Activated CD4-positive, alpha-beta T cell treated with anti-CD3 and anti-CD28 coated beads, Interleukin-2, Interleukin-4, amounts not matched to agents 100 ng/mL and 50 ng/mL, durations not matched to agents 16 hours and 8 hours (primary cell): ENCODE data around the gene FAM131A.

Source experiments
- DNase-seq: peaks from one replicate; pipeline ENCODE4 v3.0.0-alpha.2; 2020; ENCODE audit warnings: low spot score

The FAM131A gene

DNA sequence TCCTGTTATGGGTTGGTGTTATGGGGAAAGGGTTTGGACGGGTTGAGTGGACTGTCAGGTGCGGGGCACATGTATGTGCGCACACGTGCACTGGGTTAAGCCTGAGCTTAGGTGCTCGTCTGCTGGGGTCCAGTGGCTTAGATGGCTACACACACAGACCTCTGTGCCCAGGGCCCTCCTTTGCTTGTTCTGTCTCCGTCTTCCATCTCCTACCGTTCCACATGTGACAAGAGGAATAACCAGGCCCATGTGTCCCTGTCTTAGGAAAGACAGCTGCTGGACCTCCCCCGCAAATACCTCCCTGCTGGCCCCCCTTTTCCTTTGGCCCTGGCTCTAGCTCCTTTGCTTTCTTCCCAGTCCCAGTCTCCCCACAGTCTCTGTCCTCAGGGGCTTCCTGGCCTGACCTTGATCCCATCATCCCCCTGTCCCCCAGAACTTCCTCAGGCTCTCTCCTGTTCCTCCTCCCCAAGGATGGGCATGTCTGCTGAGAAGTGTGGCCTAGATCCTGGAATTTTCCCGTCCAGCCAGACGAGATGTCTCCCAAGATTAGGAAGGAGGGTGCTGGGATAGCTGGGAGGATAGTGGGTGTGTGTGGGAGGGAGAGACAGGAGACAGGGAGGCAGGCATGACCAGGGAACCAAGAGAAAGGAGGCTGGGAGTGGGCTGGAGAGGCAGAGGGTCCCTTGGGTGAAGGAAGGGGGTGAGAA, 41.4 kb downstream of the FAM131A start:
- no peak for DNase-seq

DNA sequence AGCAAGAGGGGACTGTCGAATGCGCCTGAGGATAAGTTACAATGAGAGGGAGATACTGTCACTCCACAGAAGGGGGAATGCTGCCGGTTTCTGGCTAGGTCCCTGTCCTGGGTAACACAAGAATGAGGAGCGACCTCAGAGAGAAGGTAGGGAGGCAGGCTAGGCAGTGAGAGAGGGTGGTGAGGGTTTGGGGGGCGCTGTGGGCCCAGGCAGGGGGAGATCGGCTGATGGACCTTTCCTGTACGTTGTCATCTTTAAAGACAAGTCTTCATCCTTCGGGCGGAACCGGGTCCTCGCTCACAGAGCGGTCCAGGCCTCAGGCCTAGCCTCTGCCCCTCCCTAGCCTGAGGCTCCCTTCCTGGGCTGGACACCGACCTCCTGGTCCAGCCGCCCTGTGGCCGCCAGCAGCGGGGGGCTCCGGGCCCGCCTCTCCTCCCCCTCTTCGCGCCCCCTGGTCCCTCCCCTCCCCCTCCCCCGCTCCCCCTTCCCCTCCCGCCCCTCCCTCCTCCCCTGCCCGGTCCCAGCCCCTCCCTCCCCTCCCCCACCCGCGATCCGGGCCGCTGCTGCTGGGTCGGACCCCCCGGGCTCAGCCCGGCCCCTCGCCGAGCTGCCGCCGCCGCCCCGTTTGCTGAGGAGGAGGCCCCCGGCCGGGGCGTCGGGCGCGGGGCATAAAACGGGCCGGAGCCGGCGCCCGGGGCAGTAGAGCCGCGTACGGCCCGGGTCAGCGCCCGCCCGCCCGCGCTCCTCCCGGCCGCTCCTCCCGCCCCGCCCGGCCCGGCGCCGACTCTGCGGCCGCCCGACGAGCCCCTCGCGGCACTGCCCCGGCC, 42.2 kb downstream of the FAM131A start, which contains the start of gene CHRD:
Gene CHRD (plus strand): TSS at position 697 of the 827 bp plus-strand sequence. CDS start 265 bp downstream, outside the sequence.
- no peak for DNase-seq

DNA sequence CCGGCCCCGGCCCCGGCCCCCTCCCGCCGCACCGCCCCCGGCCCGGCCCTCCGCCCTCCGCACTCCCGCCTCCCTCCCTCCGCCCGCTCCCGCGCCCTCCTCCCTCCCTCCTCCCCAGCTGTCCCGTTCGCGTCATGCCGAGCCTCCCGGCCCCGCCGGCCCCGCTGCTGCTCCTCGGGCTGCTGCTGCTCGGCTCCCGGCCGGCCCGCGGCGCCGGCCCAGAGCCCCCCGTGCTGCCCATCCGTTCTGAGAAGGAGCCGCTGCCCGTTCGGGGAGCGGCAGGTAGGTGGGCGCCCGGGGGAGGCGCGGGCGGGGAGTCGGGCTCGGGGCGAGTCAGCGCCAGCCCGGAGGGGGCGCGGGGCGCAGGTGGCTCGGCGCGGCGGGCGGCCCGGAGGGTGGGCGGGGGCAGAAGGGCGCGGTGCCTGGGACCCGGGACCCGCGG, 42.8 kb downstream of the FAM131A start:
- DNase-seq, result no peak

DNA sequence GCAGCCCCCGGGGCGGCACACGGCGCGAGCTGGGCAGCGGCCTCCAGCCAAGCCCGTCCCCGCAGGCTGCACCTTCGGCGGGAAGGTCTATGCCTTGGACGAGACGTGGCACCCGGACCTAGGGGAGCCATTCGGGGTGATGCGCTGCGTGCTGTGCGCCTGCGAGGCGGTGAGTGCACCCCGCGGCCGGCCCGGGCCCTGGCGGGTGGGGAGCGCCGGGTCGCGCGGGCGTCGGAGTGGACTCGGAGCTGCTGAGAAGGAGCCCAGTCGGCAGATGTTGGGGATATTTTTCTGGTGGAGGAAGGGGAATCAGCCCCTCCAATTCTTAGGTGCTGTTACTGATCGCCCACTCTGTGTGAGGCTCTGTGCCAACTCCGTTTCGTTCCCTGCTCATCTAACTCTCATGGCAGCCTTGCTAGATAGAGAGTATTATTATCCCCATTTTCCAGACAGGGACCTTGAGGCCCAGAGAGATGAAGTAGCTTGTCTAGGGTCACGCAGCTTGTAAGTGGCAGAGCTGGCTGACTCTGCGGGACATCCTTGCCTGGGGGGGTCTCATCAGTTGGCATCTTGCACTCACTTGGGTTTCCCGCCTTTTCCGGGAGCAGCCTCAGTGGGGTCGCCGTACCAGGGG, 43.3 kb downstream of the FAM131A start:
- no peak for DNase-seq

DNA sequence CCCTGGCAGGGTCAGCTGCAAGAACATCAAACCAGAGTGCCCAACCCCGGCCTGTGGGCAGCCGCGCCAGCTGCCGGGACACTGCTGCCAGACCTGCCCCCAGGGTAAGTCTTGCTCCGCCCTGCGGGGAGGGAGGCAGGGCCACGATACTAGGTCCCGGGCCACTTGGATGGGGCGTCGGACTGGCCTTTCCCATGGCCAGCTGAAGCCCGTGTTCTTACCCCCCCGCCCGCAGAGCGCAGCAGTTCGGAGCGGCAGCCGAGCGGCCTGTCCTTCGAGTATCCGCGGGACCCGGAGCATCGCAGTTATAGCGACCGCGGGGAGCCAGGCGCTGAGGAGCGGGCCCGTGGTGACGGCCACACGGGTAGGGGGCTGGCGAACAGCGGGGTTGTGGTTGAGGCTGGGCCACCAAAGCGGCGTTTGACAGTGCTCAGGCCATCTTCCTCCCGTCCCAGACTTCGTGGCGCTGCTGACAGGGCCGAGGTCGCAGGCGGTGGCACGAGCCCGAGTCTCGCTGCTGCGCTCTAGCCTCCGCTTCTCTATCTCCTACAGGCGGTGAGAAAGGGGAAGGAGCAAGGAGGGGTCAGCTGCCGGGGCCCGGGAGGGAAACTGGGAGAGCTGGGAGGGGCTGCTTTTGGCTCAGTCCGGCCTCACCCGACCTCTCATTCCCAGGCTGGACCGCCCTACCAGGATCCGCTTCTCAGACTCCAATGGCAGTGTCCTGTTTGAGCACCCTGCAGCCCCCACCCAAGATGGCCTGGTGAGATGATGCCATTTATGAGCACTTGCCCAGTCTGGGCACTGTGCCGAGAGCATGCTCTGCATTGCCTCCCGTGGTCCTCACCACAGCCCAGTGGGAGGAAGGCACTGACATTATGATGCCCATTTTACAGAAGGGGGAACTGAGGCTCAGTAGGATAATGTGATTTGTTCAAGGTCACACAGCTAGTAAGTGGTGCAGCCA, 44.1 kb downstream of the FAM131A start:
- DNase-seq, result no peak

DNA sequence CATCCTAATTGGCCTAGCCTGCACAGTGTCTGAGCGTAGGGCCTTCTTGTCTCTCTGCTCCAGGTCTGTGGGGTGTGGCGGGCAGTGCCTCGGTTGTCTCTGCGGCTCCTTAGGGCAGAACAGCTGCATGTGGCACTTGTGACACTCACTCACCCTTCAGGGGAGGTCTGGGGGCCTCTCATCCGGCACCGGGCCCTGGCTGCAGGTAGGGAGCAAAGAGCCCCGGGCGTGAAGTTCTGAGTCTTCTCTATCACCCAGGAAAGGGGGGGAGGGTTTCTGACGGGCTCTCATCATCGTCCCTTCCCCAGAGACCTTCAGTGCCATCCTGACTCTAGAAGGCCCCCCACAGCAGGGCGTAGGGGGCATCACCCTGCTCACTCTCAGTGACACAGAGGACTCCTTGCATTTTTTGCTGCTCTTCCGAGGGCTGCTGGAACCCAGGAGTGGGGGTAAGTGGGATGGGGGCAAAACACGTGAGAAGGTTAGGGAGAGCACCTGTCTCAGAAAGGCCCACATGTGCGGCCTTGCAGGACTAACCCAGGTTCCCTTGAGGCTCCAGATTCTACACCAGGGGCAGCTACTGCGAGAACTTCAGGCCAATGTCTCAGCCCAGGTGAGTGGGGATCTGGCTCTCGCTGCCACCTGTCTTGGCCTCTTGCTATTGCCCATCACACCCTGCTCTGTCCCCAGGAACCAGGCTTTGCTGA, 45.1 kb downstream of the FAM131A start:
- no peak for DNase-seq

DNA sequence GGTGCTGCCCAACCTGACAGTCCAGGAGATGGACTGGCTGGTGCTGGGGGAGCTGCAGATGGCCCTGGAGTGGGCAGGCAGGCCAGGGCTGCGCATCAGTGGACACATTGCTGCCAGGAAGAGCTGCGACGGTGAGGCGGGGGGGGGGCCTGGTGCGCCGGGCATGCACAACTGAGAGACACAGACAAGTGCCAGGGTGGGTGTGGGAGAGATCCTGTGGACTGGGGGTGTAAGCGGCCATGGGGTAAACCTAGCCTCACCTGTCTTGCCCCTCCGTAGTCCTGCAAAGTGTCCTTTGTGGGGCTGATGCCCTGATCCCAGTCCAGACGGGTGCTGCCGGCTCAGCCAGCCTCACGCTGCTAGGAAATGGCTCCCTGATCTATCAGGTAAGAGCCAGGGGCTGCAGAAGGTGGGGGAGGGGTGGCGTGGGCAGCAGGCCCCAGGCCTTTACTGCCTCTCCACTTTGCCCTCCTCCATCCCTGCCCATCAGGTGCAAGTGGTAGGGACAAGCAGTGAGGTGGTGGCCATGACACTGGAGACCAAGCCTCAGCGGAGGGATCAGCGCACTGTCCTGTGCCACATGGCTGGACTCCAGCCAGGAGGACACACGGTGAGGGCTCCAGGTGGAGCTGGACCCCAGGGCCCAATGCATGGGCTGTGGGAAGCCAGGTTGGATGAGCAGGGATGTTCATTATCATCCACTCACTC, 45.8 kb downstream of the FAM131A start:
- DNase-seq, result no peak

DNA sequence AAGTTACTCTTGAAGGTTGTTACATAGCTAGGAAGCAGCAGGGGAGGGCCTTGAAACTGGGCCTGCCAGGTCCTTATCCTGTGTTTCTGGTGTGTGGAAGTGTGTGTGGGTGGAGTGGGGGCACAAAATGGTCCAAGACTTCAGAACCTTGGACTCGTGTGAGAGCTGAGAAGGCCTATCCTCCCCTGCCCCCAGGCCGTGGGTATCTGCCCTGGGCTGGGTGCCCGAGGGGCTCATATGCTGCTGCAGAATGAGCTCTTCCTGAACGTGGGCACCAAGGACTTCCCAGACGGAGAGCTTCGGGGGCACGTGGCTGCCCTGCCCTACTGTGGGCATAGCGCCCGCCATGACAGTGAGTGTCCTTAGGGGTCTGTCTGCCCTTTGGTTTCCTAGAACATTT, 46.9 kb downstream of the FAM131A start:
- no peak for DNase-seq

DNA sequence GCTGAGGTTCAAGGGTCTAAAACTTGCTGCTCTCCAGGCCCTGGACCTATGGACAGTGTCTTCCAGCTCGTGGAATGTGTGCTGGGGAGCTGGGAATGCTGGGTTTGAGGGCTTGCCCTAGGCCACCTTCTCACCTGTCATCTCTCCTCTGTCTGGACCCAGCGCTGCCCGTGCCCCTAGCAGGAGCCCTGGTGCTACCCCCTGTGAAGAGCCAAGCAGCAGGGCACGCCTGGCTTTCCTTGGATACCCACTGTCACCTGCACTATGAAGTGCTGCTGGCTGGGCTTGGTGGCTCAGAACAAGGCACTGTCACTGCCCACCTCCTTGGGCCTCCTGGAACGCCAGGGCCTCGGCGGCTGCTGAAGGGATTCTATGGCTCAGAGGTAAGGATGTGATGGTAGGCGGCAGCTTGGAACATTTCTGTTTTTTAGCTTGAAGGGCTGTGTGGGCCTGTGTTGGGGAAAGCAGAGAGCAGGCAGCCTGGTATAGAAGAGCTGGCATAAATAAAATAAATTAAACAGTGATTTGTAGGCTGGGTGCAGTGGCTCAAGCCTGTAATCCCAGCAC, 47.5 kb downstream of the FAM131A start:
- DNase-seq, result no peak

DNA sequence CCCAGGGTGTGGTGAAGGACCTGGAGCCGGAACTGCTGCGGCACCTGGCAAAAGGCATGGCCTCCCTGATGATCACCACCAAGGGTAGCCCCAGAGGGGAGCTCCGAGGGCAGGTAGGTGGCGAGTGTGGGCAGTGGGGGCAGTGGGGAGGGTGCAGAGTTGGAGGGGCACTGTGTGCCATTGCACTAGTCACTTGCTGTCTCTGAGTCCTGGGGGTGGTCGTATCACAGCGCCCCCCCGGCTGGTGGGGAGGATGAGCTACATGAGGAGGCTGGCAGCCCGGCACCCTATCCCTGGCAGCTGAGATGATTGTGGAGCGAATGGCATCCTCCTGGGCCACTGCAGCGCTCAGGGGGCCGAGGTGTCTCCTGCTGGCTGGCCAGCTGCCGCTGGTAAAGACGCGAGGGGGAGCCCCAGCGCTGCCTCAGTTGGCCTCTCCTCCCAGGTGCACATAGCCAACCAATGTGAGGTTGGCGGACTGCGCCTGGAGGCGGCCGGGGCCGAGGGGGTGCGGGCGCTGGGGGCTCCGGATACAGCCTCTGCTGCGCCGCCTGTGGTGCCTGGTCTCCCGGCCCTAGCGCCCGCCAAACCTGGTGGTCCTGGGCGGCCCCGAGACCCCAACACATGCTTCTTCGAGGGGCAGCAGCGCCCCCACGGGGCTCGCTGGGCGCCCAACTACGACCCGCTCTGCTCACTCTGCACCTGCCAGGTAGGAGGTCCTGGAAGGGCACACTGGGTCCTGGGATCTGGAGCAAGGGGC, 48.8 kb downstream of the FAM131A start:
- no peak for DNase-seq

DNA sequence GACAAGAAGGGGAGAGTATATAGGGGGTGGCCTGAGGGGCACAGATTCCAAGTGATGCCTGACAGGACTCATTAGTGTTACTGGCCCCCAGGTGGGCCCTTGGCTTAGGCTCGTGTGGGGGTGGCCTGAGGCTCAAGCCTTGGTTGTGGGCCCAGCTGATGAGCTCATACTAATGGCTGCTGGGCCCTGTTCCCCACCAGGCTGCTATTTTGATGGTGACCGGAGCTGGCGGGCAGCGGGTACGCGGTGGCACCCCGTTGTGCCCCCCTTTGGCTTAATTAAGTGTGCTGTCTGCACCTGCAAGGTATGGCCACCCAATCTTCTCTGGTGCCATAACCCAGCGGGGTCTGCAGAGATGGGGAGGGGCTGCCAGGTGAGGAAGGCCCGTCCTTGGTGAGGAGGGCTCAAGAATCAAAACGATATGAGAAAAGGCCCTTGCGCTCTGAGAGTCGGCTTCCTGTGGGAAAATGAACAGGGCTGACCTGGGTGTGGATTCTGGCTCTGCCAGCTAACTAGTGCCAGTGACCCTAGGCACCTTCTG, 49.8 kb downstream of the FAM131A start:
- DNase-seq, result no peak

DNA sequence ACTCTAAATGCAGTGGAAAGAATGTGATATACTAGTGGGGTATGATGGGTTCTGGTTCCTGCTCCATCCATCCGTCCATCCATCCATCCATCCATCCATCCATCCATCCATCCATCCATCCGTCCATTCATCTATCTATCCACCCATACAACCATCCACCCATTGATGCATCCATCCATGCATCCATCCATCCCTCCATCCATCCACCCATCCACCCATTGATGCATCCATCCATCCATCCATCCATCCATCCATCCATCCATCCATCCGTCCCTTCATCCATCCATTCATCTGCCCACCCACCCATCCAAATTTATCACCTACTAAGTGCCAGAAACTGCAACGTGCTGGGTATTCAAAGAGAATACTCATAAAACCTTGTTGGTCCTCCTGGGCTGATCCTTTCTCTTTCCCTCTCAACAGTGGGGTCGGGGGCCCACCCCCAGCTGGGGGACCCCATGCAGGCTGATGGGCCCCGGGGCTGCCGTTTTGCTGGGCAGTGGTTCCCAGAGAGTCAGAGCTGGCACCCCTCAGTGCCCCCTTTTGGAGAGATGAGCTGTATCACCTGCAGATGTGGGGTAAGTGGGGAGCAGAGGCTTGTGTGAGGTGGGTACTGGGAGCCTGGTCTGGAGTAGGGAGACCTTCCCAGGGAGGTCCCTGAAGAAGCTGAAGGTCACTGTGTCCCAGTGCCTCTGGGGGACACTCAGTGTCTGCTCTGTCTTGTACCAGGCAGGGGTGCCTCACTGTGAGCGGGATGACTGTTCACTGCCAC, 51.0 kb downstream of the FAM131A start:
- no peak for DNase-seq

DNA sequence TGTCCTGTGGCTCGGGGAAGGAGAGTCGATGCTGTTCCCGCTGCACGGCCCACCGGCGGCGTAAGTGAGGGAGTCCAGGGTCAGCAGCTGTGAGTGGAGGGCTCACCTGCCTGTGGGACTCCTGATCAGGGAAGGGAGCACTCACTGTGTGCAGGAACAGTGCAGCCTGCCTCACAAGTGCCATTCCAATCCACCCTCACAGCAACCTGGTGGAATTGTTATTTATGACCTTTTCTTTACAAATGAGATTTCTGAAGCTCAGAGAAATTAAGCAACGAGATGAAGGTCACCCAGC, 51.5 kb downstream of the FAM131A start:
- DNase-seq, result no peak

DNA sequence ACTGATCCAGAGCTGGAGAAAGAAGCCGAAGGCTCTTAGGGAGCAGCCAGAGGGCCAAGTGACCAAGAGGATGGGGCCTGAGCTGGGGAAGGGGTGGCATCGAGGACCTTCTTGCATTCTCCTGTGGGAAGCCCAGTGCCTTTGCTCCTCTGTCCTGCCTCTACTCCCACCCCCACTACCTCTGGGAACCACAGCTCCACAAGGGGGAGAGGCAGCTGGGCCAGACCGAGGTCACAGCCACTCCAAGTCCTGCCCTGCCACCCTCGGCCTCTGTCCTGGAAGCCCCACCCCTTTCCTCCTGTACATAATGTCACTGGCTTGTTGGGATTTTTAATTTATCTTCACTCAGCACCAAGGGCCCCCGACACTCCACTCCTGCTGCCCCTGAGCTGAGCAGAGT, 52.0 kb downstream of the FAM131A start:
- DNase-seq, result no peak

DNA sequence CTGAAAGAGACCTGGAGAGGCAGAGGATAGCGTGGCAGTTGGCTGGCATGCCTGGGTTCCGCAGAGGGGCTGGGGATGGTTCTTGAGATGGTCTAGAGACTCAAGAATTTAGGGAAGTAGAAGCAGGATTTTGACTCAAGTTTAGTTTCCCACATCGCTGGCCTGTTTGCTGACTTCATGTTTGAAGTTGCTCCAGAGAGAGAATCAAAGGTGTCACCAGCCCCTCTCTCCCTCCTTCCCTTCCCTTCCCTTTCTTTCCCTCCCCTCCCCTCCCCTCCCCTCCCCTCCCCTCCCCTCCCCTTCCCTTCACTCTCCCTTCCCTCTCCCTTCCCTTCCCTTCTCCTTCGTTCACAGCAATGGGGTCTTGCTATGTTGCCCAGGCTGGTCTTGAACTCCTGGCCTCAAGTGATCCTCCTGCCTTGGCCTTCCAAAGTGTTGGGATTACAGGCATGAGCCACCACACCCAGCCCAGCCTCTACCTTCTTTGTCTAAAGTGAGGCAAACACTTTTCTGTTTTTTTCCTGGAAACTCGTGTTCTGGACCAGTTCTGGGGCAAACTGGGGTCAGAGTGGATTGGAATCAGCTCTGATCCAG, 52.6 kb downstream of the FAM131A start:
- no peak for DNase-seq

DNA sequence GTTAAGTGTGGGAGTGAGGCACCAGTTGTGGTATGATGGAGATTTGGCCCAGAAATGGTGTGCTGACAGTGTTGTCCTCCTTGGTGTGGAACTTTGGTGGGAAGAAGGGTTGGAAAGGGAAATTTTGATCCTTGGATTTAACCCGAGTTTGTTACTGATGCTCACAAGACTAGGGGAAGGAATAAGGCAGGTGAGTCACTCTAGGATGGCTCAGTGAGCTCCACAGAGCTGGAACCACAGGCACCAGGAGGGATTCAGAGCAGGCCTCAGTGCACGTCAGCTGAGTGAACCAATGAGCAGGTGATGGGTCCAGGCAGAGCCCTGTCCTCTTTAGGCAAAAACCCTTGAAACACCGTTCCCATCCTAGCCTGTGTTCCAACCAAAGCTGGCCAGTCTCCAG, 53.9 kb downstream of the FAM131A start:
- no peak for DNase-seq

DNA sequence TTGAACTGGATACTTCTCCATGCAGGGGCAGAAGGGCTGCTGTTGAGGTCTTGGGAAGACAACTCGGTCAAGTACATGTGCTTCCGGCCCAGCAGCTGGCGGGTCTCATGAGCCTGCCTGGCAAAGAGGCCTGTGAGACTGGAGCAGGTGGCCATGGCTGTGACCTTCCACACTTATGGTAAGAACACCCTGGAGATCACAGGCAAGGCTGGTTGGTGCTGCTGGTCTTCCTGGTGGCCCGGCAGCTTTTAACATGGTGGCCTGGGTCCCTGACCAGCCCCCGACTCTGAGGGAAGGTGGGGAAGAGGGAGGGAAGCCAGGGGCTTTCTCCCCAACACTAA, 57.9 kb downstream of the FAM131A start:
- no peak for DNase-seq
